GM18867 (cell line): Measurements from ENCODE around the gene AGPAT2.

Experiments used
- ATAC-seq: cut with Tn5 transposase; IDR thresholded peaks from one replicate; pipeline ENCODE4 v1.9.1; 2021; ENCODE audit warnings: mild to moderate bottlenecking, moderate library complexity; ENCODE audit not compliant: unreplicated experiment

The AGPAT2 gene

GRCh38 chr9:136665111-136665703, 22.1 kb downstream of the AGPAT2 start:
- no peak for ATAC-seq

- no peak for ATAC-seq
Measured at GRCh38 chr9:136664000-136664915, 23.0 kb downstream of the AGPAT2 start.

- no peak for ATAC-seq
Measured at GRCh38 chr9:136662656-136663581, 24.3 kb downstream of the AGPAT2 start, which contains the start of gene EGFL7. EGFL7 (plus strand) TSS chr9:136662916; CDS start chr9:136668283, 5,367 bp downstream.

GRCh38 chr9:136662326-136662655, 25.0 kb downstream of the AGPAT2 start:
- ATAC-seq: no peak

- no peak for ATAC-seq
Measured at GRCh38 chr9:136661641-136662325, 25.5 kb downstream of the AGPAT2 start.

- no peak for ATAC-seq
Measured at GRCh38 chr9:136660971-136661550, 26.2 kb downstream of the AGPAT2 start.

- ATAC-seq: no peak
Measured at GRCh38 chr9:136659861-136660784, 27.1 kb downstream of the AGPAT2 start.

GRCh38 chr9:136658849-136659535, 28.3 kb downstream of the AGPAT2 start:
- ATAC-seq: no peak

- no peak for ATAC-seq
Measured at GRCh38 chr9:136657974-136658848, 29.0 kb downstream of the AGPAT2 start.

- ATAC-seq: no peak
Measured at GRCh38 chr9:136656795-136657611, 30.3 kb downstream of the AGPAT2 start.

- no peak for ATAC-seq
Measured at GRCh38 chr9:136656183-136656738, 31.0 kb downstream of the AGPAT2 start.

GRCh38 chr9:136655536-136656182, 31.6 kb downstream of the AGPAT2 start:
- ATAC-seq: no peak

GRCh38 chr9:136654820-136655535, 32.3 kb downstream of the AGPAT2 start:
- ATAC-seq: no peak

GRCh38 chr9:136653323-136654079, 33.8 kb downstream of the AGPAT2 start:
- ATAC-seq: no peak

- ATAC-seq: no peak
Measured at GRCh38 chr9:136651860-136652259, 35.4 kb downstream of the AGPAT2 start.
